ENCODE measurements around the gene SLC16A3.
A peak's percentile ranks its signal among the peaks of the same experiment; 100 is the strongest.

SLC16A3 gene

GRCh38 chr17:82269882-82270500 lies 41.1 kb downstream of the SLC16A3 start:
- DNase-seq: no peak

- no peak for DNase-seq
These were observed 41.8 kb downstream of the SLC16A3 start for GRCh38 chr17:82270651-82271050.

GRCh38 chr17:82271401-82271800 lies 42.6 kb downstream of the SLC16A3 start:
- no peak for DNase-seq

- no peak for DNase-seq
These were observed 43.9 kb downstream of the SLC16A3 start for GRCh38 chr17:82272495-82273326.

- peak; percentile 86 to 87 for DNase-seq
These were observed 44.7 kb downstream of the SLC16A3 start, which contains the start of gene CSNK1D for GRCh38 chr17:82273327-82274133. Gene CSNK1D, minus strand, starts transcription at chr17:82273700. Its CDS starts 319 bp downstream, at chr17:82273381.

GRCh38 chr17:82274134-82275020 lies 45.5 kb downstream of the SLC16A3 start:
- no peak for DNase-seq

GRCh38 chr17:82275326-82275725 lies 46.5 kb downstream of the SLC16A3 start:
- DNase-seq: no peak

- no peak for DNase-seq
These were observed 48.1 kb downstream of the SLC16A3 start for GRCh38 chr17:82276938-82277337.

- no peak for DNase-seq
These were observed 49.0 kb downstream of the SLC16A3 start for GRCh38 chr17:82277851-82278250.

GRCh38 chr17:82278308-82278707 lies 49.5 kb downstream of the SLC16A3 start:
- no peak for DNase-seq

GRCh38 chr17:82278786-82279391 lies 50.0 kb downstream of the SLC16A3 start:
- peak in 1 of 2 experiments; percentile 53 for DNase-seq

GRCh38 chr17:82280537-82280936 lies 51.7 kb downstream of the SLC16A3 start:
- no peak for DNase-seq

- no peak for DNase-seq
These were observed 52.2 kb downstream of the SLC16A3 start for GRCh38 chr17:82281076-82281475.

- DNase-seq: no peak
These were observed 52.8 kb downstream of the SLC16A3 start for GRCh38 chr17:82281502-82282238.

GRCh38 chr17:82282239-82283207 lies 53.7 kb downstream of the SLC16A3 start:
- DNase-seq: no peak

GRCh38 chr17:82283208-82283749 lies 54.4 kb downstream of the SLC16A3 start:
- DNase-seq: peak in 1 of 2 experiments; percentile 32

- no peak for DNase-seq
These were observed 56.3 kb downstream of the SLC16A3 start for GRCh38 chr17:82285141-82285540.

- DNase-seq: no peak
These were observed 58.4 kb downstream of the SLC16A3 start for GRCh38 chr17:82287013-82287867.

Measured in NCI-H2081 (cell line).